Type B pancreatic cell (in vitro differentiated cells): Measurements from ENCODE around the gene HNMT. TPM values are rescaled to one million over a fixed set of nuclear protein-coding genes. Genes with fewer than 3 reads are reported as not detected.
"Not testable (repeated sequence)": the region's sequence is repeated elsewhere in the genome, so short reads cannot be mapped to it uniquely, and the experiment has no call there.

Source experiments
- DNase-seq: peaks from one replicate; pipeline ENCODE4 v3.0.0; 2021; ENCODE audit warnings: mixed read lengths; ENCODE audit not compliant: unreplicated experiment; ENCODE audit errors: extremely low spot score
- H3K27ac Mint-ChIP-seq: 2 replicates; pipeline ENCODE4 v1.8.0; 2021; ENCODE audit warnings: mild to moderate bottlenecking, mixed read lengths
- H3K27me3 Mint-ChIP-seq: 2 replicates; pipeline ENCODE4 v1.8.0; 2021; ENCODE audit warnings: mixed read lengths
- H3K36me3 Mint-ChIP-seq: 2 replicates; pipeline ENCODE4 v1.8.0; 2021; ENCODE audit warnings: mixed read lengths
- H3K4me1 Mint-ChIP-seq: one replicate; pipeline ENCODE4 v1.8.0; 2021; ENCODE audit warnings: mixed read lengths; ENCODE audit not compliant: unreplicated experiment
- H3K4me3 Mint-ChIP-seq: 2 replicates; pipeline ENCODE4 v1.8.0; 2021; ENCODE audit warnings: mild to moderate bottlenecking, mixed read lengths
- H3K9me3 Mint-ChIP-seq: 2 replicates; pipeline ENCODE4 v1.8.0; 2021; ENCODE audit warnings: mixed read lengths
- total RNA-seq: library from RNA; stranded (reverse); gene quantifications from 2 replicates; pipeline ENCODE4 v1.2.1, GENCODE V29; 2021; ENCODE audit warnings: low replicate concordance
- TF ChIP-seq, protein P1 (sequence below): fragments of 200-600 bp; sonication (generic); conservative IDR thresholded peaks from 2 replicates; pipeline ENCODE4 v1.5.0; 2021; ENCODE audit warnings: antibody characterized with exemption, mild to moderate bottlenecking

The HNMT gene
- total RNA-seq, 1 donor from 2014 or later, result 12.1 TPM

DNA sequence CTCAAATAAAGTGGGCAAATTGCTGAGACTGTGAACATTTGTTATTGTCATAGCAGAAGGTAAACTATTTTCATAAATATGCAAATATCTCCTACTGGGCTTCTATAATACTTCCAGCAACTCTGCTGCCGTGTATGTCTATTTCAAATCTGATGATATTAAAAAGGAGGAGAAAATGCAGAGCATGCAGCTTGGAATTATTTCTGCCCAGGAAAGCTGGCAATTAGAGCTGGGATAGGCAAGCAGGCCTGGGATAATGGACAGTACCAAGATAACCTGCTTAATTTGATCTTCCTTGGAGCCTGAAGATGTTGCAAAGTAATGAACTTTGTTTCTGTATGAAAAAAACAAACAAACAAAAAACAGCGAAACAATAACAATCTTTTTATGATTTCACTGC, 72.8 kb downstream of the HNMT start:
- H3K9me3 Mint-ChIP-seq, result no peaks in the 10 kb centered on the region
- no peaks in the 10 kb centered on the region for H3K27me3 Mint-ChIP-seq
- peaks cover 15% of the 10 kb centered on the region for H3K4me1 Mint-ChIP-seq
- no peaks in the 10 kb centered on the region for H3K36me3 Mint-ChIP-seq
- DNase-seq, result no peak
- H3K4me3 Mint-ChIP-seq, result no peak overlapping the region
- H3K27ac Mint-ChIP-seq, result no peak overlapping the region
- TF ChIP-seq, protein P1, sequence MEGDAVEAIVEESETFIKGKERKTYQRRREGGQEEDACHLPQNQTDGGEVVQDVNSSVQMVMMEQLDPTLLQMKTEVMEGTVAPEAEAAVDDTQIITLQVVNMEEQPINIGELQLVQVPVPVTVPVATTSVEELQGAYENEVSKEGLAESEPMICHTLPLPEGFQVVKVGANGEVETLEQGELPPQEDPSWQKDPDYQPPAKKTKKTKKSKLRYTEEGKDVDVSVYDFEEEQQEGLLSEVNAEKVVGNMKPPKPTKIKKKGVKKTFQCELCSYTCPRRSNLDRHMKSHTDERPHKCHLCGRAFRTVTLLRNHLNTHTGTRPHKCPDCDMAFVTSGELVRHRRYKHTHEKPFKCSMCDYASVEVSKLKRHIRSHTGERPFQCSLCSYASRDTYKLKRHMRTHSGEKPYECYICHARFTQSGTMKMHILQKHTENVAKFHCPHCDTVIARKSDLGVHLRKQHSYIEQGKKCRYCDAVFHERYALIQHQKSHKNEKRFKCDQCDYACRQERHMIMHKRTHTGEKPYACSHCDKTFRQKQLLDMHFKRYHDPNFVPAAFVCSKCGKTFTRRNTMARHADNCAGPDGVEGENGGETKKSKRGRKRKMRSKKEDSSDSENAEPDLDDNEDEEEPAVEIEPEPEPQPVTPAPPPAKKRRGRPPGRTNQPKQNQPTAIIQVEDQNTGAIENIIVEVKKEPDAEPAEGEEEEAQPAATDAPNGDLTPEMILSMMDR, result no peak

DNA sequence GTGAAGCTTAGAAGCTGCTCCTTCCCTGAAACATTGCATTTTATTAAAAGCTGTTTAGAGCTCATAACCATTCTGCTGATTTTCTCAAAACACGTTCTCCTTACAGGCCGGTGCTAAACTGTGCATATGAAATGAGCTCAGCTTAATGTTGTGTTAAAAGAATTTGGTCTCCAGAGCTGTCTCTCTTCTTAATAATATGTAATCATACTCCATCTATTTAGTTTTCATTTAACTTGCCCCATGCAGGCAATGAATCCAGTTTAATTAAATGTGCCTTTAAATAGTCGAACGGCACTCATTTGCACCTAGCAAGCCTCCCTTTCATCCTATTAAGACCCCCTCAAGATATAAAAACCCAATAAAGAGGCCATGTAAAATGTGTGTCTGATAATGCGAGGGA, 76.3 kb downstream of the HNMT start:
- DNase-seq, result no peak
- Mint-ChIP-seq H3K27me3 (no peaks in the 10 kb centered on the region), H3K9me3 (peaks cover 14% of the 10 kb centered on the region), H3K4me3 (no peak overlapping the region), H3K27ac (no peak overlapping the region), H3K36me3 (no peaks in the 10 kb centered on the region), H3K4me1 (peaks cover 14% of the 10 kb centered on the region)
- TF ChIP-seq, protein P1, result no peak

DNA sequence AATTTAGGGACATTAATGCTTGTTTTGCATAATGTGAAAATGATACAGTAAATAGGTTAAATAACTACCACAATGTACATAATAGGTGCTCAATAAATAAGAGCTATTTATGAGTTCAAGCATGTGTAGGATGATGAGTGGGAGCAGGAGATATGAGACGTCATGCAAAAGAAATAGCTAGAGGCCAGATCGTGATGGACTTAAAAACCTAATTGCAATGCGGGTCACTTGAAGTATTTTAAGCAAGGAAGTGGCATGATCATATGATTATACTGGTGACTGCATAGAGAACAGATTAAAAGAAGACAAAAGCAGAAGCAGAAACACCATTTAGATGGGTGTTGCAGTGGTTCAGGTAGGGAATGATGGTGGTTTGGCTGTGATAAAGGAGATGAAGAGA, 78.0 kb downstream of the HNMT start:
- TF ChIP-seq, protein P1, result no peak
- H3K27me3 Mint-ChIP-seq, result no peaks in the 10 kb centered on the region
- no peak for DNase-seq
- peaks cover 16% of the 10 kb centered on the region for H3K4me1 Mint-ChIP-seq
- no peaks in the 10 kb centered on the region for H3K36me3 Mint-ChIP-seq
- no peak overlapping the region for H3K27ac Mint-ChIP-seq
- H3K9me3 Mint-ChIP-seq, result peaks cover 14% of the 10 kb centered on the region
- H3K4me3 Mint-ChIP-seq, result no peak overlapping the region

DNA sequence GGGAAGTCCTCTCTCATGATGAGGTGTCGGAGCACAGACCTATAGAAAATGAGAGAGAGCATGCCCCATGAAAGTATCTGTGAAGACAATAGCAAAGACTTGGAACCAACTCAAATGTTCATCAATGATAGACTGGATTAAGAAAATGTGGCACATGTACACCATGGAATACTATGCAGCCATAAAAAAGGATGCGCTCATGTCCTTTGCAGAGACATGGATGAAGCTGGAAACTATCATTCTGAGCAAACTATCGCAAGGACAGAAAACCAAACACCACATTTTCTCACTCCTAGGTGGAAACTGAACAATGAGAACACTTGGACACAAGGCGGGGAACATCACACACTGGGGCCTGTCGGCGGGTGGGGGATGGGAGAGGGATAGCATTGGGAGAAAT, 79.3 kb downstream of the HNMT start:
- H3K36me3 Mint-ChIP-seq, H3K27me3 Mint-ChIP-seq, H3K4me3 Mint-ChIP-seq, H3K27ac Mint-ChIP-seq, DNase-seq: not testable (repeated sequence)
- peaks cover 14% of the 10 kb centered on the region for H3K9me3 Mint-ChIP-seq
- peaks cover 16% of the 10 kb centered on the region for H3K4me1 Mint-ChIP-seq

DNA sequence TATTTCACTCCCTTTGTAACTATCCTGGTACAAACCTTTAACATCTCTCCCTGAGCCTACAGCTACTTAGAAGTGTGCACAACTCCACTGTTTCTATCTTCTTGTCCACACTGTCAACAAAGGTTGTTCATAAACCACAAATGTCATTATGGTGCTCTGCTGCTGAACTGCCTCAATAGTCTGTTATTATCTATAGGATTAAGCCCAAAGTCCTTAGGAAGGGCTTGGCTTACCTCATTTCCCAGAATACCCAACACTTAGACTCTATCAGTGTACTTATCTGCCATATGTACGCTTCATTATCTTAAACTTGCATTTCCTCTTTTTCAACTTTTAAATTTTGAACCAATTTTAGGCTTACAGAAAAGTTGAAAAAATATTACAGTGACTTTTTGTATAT, 94.2 kb downstream of the HNMT start:
- Mint-ChIP-seq H3K9me3 (no peaks in the 10 kb centered on the region), H3K27me3 (no peaks in the 10 kb centered on the region), H3K4me1 (no peaks in the 10 kb centered on the region), H3K27ac (no peak overlapping the region), H3K4me3 (no peak overlapping the region), H3K36me3 (no peaks in the 10 kb centered on the region)
- TF ChIP-seq, protein P1, result no peak
- no peak for DNase-seq

DNA sequence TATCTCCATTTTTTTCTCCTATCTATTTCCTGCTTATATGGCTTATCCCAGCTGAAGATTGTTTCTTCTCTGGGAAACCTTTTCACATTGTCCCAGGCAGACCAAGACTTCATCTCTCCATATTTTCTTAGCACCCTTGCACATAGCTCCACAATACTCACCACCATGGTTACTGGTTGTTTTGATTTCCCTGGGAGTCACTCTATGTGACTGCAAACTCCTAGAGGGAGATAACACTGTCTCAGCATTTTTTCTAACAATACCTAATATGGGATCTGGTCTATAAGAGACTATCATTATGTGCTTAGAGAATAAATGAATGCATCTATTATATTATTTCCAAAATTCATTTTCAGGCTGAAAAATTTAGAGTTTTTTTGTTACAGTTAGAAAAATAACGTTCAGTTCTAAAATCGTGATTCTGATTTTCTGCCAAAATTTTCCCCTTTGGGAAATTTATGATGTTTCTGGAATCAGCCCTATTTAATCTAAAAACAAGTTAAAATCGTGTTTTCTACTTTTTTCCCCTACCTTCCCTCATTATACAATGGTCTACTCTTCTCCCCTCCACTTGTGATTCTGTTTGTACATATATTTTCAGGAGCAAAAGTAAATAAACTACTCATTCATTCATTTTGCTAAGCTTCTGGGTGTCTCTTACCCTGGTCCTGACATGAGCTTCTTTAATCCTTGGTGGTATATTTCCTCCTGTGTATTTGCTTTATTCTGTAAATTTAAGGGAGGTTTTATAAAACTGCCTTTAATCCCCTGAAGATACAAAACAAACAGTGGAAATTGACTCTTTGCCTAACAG, 95.4 kb downstream of the HNMT start:
- Mint-ChIP-seq H3K27me3 (no peaks in the 10 kb centered on the region), H3K27ac (no peak overlapping the region), H3K9me3 (no peaks in the 10 kb centered on the region), H3K36me3 (no peaks in the 10 kb centered on the region), H3K4me3 (no peak overlapping the region), H3K4me1 (no peaks in the 10 kb centered on the region)
- TF ChIP-seq, protein P1, result no peak
- DNase-seq, result no peak
